HEK293 (cell line): Measurements from ENCODE around the gene CPEB4.

Experiments used
- CTCF ChIA-PET: fragments of 350-600 bp; formaldehyde crosslinking; extraction: SDS; loops from one replicate; lab custom pipeline; 2021; ENCODE audit warnings: antibody characterized with exemption; lab: Yijun Ruan, JAX
- POLR2A ChIA-PET: fragments of 300-600 bp; formaldehyde crosslinking; extraction: SDS; loops from one replicate; lab custom pipeline; 2020; ENCODE audit warnings: antibody characterized with exemption, inconsistent platforms; lab: Yijun Ruan, JAX
- H3K27ac ChIP-seq: fragments of 200-500 bp; sonication (Bioruptor generic); 2 replicates; pipeline ENCODE4 v1.5.1; 2014; ENCODE audit warnings: low read depth, low read length, control low read depth, inconsistent platforms; ENCODE audit errors: extremely low read depth
- H3K36me3 ChIP-seq, 2 experiments: fragments of 200-500 bp in 1 of 2; sonication (Bioruptor generic) in 1 of 2; 1 replicate in 1 of 2; 2 replicates in 1 of 2; pipeline ENCODE4 v1.5.1; 2014 to 2017; ENCODE audit warnings: inconsistent platforms in 2 of 2, low read length in 2 of 2; ENCODE audit not compliant: control insufficient read depth in 2 of 2, insufficient read depth in 1 of 2
- H3K4me1 ChIP-seq: fragments of 200-500 bp; sonication (Bioruptor generic); 2 replicates; pipeline ENCODE4 v1.5.1; 2014; ENCODE audit warnings: mild to moderate bottlenecking, low read length, inconsistent platforms; ENCODE audit not compliant: control insufficient read depth, insufficient read depth
- H3K4me3 ChIP-seq: 2 replicates; pipeline ENCODE4 v1.5.1; 2011; ENCODE audit warnings: low read depth, mild to moderate bottlenecking, control low read depth, low read length, moderate library complexity
- H3K9me3 ChIP-seq: fragments of 200-500 bp; sonication (Bioruptor generic); 2 replicates; pipeline ENCODE4 v1.5.1; 2014; ENCODE audit warnings: low read depth, low read length, inconsistent platforms; ENCODE audit not compliant: control insufficient read depth, insufficient read depth
- GLIS1 ChIP-seq: fragments of 450-650 bp; formaldehyde crosslinking; IDR thresholded peaks from 2 replicates; pipeline ENCODE4 v1.5.1; 2016; ENCODE audit warnings: missing biosample characterization, missing genetic modification characterization
- TCF7L2 ChIP-seq: IDR thresholded peaks from 2 replicates; pipeline ENCODE4 v1.6.1; 2011; ENCODE audit warnings: low read depth, mild to moderate bottlenecking, inconsistent platforms, low read length, moderate library complexity, borderline replicate concordance
- ZBTB20 ChIP-seq: fragments of 450-650 bp; formaldehyde crosslinking; IDR thresholded peaks from 2 replicates; pipeline ENCODE4 v1.5.1; 2016; ENCODE audit warnings: missing biosample characterization, missing genetic modification characterization
- ZNF112 ChIP-seq: fragments of 450-650 bp; formaldehyde crosslinking; IDR thresholded peaks from 2 replicates; pipeline ENCODE4 v1.5.0; 2017; ENCODE audit warnings: missing biosample characterization, missing genetic modification characterization
- ZNF16 ChIP-seq: fragments of 450-650 bp; formaldehyde crosslinking; IDR thresholded peaks from 2 replicates; pipeline ENCODE4 v1.5.1; 2016; ENCODE audit warnings: low read depth, missing biosample characterization, missing genetic modification characterization
- ZNF202 ChIP-seq: fragments of 450-650 bp; formaldehyde crosslinking; IDR thresholded peaks from 2 replicates; pipeline ENCODE4 v1.5.1; 2016; ENCODE audit warnings: missing biosample characterization, missing genetic modification characterization, borderline replicate concordance
- ZNF311 ChIP-seq: fragments of 450-650 bp; formaldehyde crosslinking; IDR thresholded peaks from 2 replicates; pipeline ENCODE4 v1.5.1; 2017; ENCODE audit warnings: missing biosample characterization, missing genetic modification characterization, borderline replicate concordance
- ZNF596 ChIP-seq: fragments of 450-650 bp; IDR thresholded peaks from 2 replicates; pipeline ENCODE4 v1.5.0; 2018; ENCODE audit warnings: missing biosample characterization, mild to moderate bottlenecking, missing genetic modification characterization, moderate library complexity
- ZNF624 ChIP-seq: fragments of 450-650 bp; formaldehyde crosslinking; IDR thresholded peaks from 2 replicates; pipeline ENCODE4 v1.5.1; 2017; ENCODE audit warnings: missing biosample characterization, missing genetic modification characterization
- ZNF664 ChIP-seq: fragments of 450-650 bp; formaldehyde crosslinking; IDR thresholded peaks from 2 replicates; pipeline ENCODE4 v1.5.1; 2016; ENCODE audit warnings: missing biosample characterization, missing genetic modification characterization
- ZNF670 ChIP-seq: fragments of 450-650 bp; formaldehyde crosslinking; IDR thresholded peaks from 2 replicates; pipeline ENCODE4 v1.5.1; 2016; ENCODE audit warnings: missing biosample characterization, missing genetic modification characterization, low read depth
- ZNF843 ChIP-seq: fragments of 450-650 bp; formaldehyde crosslinking; IDR thresholded peaks from 2 replicates; pipeline ENCODE4 v1.5.1; 2016; ENCODE audit warnings: missing biosample characterization, missing genetic modification characterization
- ZSCAN16 ChIP-seq: fragments of 450-650 bp; formaldehyde crosslinking; IDR thresholded peaks from 2 replicates; pipeline ENCODE4 v1.5.1; 2016; ENCODE audit warnings: missing biosample characterization, missing genetic modification characterization
- TF ChIP-seq, protein P1 (sequence below): fragments of 450-650 bp; formaldehyde crosslinking; IDR thresholded peaks from 2 replicates; pipeline ENCODE4 v1.5.1; 2016; ENCODE audit warnings: missing biosample characterization, missing genetic modification characterization
- TF ChIP-seq, protein P2 (sequence below): fragments of 450-650 bp; formaldehyde crosslinking; IDR thresholded peaks from 2 replicates; pipeline ENCODE4 v1.5.1; 2016; ENCODE audit warnings: missing biosample characterization, missing genetic modification characterization

Gene CPEB4

DNA sequence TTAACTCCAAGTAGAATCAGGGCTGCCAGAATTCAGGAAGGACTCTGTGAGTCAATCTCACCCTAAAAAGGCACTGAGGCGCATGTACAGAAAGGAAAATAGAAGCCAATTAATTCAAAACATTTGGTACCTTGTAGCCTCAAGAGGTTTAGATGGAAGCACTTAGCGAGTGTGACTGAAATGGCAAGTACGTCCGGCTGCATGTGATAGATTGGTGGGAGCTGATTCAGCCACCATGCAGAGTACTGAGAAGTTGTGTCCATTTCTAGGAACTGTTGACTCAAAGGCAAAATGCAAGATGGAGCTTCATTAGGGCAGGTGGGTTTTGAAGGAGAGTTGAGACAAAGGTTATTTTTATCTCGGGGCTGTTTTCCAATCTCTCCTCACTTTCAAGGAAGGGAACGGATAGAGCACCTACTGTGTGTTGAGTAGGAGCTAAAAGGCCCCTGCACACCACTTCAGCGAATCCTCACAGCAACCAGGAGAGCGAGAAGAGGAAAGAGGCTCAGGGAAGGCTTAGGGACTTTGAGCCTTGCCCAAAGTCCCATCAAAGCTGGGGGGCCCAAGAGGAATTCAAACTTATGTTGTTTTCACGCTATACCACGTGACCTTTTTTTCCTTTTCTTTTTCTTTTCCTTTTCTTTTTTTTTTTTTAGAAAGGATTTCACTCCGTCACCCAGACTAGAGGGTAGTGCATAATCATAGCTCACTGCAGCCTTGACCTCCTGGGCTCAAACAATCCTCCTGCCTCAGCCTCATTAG lies 34.6 kb upstream of the CPEB4 start:
- no peak overlapping the region for H3K27ac ChIP-seq
- H3K4me3 ChIP-seq: no peak overlapping the region
- 0 out of 2 replicates have a peak, but pooled peaks cover 4% of the 10 kb centered on the region for H3K4me1 ChIP-seq
- H3K36me3 ChIP-seq: no peaks in the 10 kb centered on the region
- H3K9me3 ChIP-seq: no peaks in the 10 kb centered on the region
- TF ChIP-seq GLIS1 (no peak), ZNF670 (no peak), ZNF624 (tag by site-specific recombination) (no peak), ZNF843 (tag by site-specific recombination) (no peak), TCF7L2 (no peak)
- TF ChIP-seq, protein P1, sequence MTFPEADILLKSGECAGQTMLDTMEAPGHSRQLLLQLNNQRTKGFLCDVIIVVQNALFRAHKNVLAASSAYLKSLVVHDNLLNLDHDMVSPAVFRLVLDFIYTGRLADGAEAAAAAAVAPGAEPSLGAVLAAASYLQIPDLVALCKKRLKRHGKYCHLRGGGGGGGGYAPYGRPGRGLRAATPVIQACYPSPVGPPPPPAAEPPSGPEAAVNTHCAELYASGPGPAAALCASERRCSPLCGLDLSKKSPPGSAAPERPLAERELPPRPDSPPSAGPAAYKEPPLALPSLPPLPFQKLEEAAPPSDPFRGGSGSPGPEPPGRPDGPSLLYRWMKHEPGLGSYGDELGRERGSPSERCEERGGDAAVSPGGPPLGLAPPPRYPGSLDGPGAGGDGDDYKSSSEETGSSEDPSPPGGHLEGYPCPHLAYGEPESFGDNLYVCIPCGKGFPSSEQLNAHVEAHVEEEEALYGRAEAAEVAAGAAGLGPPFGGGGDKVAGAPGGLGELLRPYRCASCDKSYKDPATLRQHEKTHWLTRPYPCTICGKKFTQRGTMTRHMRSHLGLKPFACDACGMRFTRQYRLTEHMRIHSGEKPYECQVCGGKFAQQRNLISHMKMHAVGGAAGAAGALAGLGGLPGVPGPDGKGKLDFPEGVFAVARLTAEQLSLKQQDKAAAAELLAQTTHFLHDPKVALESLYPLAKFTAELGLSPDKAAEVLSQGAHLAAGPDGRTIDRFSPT (tag by site-specific recombination): no peak
- ChIA-PET POLR2A (interaction anchor here (0.6 to 0.7 kb wide), 2 partner anchors 65 to 346 kb away, joined by 3 read pairs; no protein-coding TSS in a partner anchor), CTCF (no interaction called here)

DNA sequence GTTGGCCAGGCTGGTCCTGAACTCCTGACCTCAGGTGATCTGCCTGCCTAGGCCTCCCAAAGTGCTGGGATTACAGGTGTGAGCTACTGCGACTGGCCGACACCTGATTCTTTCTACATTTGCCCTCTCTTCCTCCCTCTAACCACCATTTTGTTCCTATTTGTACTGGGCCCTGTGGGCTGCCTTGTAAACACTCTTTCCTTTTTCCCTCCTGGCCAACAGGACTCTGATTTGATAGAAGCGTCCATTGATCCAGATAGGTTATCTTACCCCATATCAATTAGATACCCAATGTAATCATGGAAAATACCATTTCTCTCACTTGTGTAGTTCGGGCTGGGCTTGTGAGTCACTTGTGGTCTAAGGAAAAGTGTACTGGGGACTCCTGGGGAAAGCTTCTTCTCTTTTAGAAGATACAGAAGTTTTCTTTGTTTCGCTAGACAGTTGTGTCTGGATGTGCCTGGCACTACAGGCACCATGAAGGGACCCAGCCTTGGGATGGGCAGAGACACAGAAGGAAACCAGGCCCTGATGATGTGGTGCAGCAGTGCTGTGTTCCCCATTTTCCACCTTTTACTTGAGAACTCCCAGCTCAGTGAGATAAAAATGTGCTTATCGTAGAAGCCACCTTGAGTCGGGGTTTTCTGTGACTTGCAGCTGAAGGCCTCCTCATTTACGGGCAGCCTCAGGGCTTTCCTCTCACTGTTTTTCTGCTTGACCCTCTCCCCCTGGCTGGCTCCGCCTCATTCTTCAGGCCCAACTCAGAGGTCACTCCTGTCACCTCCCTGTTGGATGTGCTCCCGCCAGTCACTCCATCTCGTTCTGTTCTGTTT lies 32.8 kb upstream of the CPEB4 start:
- Histone ChIP-seq H3K36me3 (no peaks in the 10 kb centered on the region), H3K27ac (no peak overlapping the region), H3K4me1 (peaks cover 8% of the 10 kb centered on the region), H3K4me3 (no peak overlapping the region), H3K9me3 (no peaks in the 10 kb centered on the region)
- TF ChIP-seq ZSCAN16 (tag by site-specific recombination) (no peak), ZBTB20 (tag by site-specific recombination) (no peak), ZNF596 (tag by site-specific recombination) (no peak), ZNF16 (no peak)
- ChIA-PET CTCF (interaction anchor here (0.6 kb wide), 1 partner anchor 1667 kb away, joined by 3 read pairs; no protein-coding TSS in a partner anchor), POLR2A (no interaction called here)

DNA sequence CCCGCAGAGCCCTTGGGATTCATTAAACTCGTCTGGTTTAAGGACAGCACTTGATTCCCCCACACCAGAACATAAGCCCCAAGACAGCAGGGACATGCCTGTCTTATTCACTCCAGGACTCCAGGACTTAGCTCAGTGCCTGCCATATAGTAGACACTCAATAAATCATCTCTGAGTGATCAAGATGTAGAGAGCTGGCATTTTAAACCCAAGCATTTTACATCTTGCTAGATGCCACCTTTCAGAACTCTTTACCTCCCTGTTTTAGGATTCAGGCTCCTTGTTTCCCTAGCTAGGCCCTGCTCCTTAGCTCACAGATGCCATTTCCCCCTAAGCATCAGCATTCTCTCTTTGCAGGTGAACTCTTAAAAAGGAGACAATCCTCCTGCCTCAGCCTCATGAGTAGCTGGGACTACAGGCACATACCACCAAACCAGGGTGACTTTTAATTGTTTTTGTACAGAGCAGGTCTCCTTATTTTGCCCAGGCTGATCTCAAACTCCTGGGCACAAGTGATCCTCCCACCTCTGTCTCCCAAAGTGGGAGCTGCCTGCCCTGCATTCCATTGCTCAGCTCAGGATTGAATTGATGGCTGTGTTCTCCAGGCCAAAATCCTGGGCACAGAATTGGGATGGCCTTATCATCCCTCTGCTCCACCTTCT lies 32.0 kb upstream of the CPEB4 start:
- Histone ChIP-seq H3K9me3 (no peaks in the 10 kb centered on the region), H3K36me3 (no peaks in the 10 kb centered on the region), H3K27ac (no peak overlapping the region), H3K4me1 (peaks cover 8% of the 10 kb centered on the region), H3K4me3 (no peak overlapping the region)
- TF ChIP-seq ZNF664 (tag by site-specific recombination): peak; percentile 72
- TF ChIP-seq ZNF311 (tag by site-specific recombination): no peak
- TF ChIP-seq ZNF202 (tag by site-specific recombination): no peak
- TF ChIP-seq, protein P2, sequence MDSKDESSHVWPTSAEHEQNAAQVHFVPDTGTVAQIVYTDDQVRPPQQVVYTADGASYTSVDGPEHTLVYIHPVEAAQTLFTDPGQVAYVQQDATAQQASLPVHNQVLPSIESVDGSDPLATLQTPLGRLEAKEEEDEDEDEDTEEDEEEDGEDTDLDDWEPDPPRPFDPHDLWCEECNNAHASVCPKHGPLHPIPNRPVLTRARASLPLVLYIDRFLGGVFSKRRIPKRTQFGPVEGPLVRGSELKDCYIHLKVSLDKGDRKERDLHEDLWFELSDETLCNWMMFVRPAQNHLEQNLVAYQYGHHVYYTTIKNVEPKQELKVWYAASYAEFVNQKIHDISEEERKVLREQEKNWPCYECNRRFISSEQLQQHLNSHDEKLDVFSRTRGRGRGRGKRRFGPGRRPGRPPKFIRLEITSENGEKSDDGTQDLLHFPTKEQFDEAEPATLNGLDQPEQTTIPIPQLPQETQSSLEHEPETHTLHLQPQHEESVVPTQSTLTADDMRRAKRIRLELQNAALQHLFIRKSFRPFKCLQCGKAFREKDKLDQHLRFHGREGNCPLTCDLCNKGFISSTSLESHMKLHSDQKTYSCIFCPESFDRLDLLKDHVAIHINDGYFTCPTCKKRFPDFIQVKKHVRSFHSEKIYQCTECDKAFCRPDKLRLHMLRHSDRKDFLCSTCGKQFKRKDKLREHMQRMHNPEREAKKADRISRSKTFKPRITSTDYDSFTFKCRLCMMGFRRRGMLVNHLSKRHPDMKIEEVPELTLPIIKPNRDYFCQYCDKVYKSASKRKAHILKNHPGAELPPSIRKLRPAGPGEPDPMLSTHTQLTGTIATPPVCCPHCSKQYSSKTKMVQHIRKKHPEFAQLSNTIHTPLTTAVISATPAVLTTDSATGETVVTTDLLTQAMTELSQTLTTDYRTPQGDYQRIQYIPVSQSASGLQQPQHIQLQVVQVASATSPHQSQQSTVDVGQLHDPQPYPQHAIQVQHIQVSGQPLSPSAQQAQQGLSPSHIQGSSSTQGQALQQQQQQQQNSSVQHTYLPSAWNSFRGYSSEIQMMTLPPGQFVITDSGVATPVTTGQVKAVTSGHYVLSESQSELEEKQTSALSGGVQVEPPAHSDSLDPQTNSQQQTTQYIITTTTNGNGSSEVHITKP (tag by site-specific recombination): peak; percentile 92
- no peak for TF ChIP-seq ZNF112
- ChIA-PET POLR2A (interaction anchor here (0.7 kb wide), 1 partner anchor 8 kb away, joined by 3 read pairs; no protein-coding TSS in a partner anchor), CTCF (interaction anchor here (0.6 kb wide), 1 partner anchor 1668 kb away, joined by 3 read pairs; no protein-coding TSS in a partner anchor)
